HEK293T (cell line): ENCODE data around the gene RTN1.

Experiments
- CTCF ChIA-PET: fragments of 350-600 bp; formaldehyde crosslinking; extraction: SDS; loops from one replicate; lab custom pipeline; 2021; ENCODE audit warnings: antibody characterized with exemption, inconsistent platforms; lab: Yijun Ruan, JAX
- POLR2A ChIA-PET: fragments of 350-600 bp; formaldehyde crosslinking; extraction: SDS; loops from one replicate; lab custom pipeline; 2020; ENCODE audit warnings: antibody characterized with exemption, inconsistent platforms; lab: Yijun Ruan, JAX
- DNase-seq: peaks from one replicate; pipeline ENCODE4 v3.0.0; 2012; ENCODE audit warnings: mixed read lengths; ENCODE audit errors: extremely low spot score
- ARNT ChIP-seq: fragments of 450-650 bp; IDR thresholded peaks from 2 replicates; pipeline ENCODE4 v1.6.1; 2017; ENCODE audit warnings: mild to moderate bottlenecking
- BHLHE40 ChIP-seq: fragments of 450-650 bp; IDR thresholded peaks from 2 replicates; pipeline ENCODE4 v1.6.1; 2016; ENCODE audit warnings: mild to moderate bottlenecking, moderate library complexity, borderline replicate concordance
- CTBP1 ChIP-seq: fragments of 450-650 bp; IDR thresholded peaks from 2 replicates; pipeline ENCODE4 v1.6.1; 2016; ENCODE audit warnings: borderline replicate concordance
- ELF4 ChIP-seq: fragments of 450-650 bp; IDR thresholded peaks from 2 replicates; pipeline ENCODE4 v1.6.1; 2017; ENCODE audit warnings: antibody characterized with exemption
- FOXA1 ChIP-seq: fragments of 450-650 bp; IDR thresholded peaks from 2 replicates; pipeline ENCODE4 v1.6.1; 2016; ENCODE audit warnings: mild to moderate bottlenecking
- FOXK2 ChIP-seq: fragments of 450-650 bp; IDR thresholded peaks from 2 replicates; pipeline ENCODE4 v1.6.1; 2016; ENCODE audit warnings: mild to moderate bottlenecking
- FOXM1 ChIP-seq: fragments of 450-650 bp; IDR thresholded peaks from 2 replicates; pipeline ENCODE4 v1.6.1; 2017; ENCODE audit warnings: mild to moderate bottlenecking, borderline replicate concordance
- HDGF ChIP-seq: fragments of 450-650 bp; IDR thresholded peaks from 2 replicates; pipeline ENCODE4 v1.6.1; 2017; ENCODE audit warnings: antibody characterized with exemption, borderline replicate concordance
- L3MBTL2 ChIP-seq: fragments of 450-650 bp; conservative IDR thresholded peaks from 2 replicates; pipeline ENCODE4 v1.6.1; 2016; ENCODE audit warnings: mild to moderate bottlenecking
- LEF1 ChIP-seq: fragments of 450-650 bp; IDR thresholded peaks from 2 replicates; pipeline ENCODE4 v1.6.1; 2017; ENCODE audit warnings: mild to moderate bottlenecking, borderline replicate concordance
- NFRKB ChIP-seq: fragments of 450-650 bp; IDR thresholded peaks from 2 replicates; pipeline ENCODE4 v1.6.1; 2016; ENCODE audit warnings: mild to moderate bottlenecking, moderate library complexity
- SP1 ChIP-seq: fragments of 450-650 bp; IDR thresholded peaks from 2 replicates; pipeline ENCODE4 v1.6.1; 2017
- SUZ12 ChIP-seq: fragments of 450-650 bp; IDR thresholded peaks from 2 replicates; pipeline ENCODE4 v1.6.1; 2016; ENCODE audit warnings: mild to moderate bottlenecking
- TARDBP ChIP-seq: fragments of 450-650 bp; IDR thresholded peaks from 2 replicates; pipeline ENCODE4 v1.6.1; 2016
- ZNF384 ChIP-seq: fragments of 450-650 bp; IDR thresholded peaks from 2 replicates; pipeline ENCODE4 v1.6.1; 2016
- TF ChIP-seq, protein P1 (sequence below): fragments of 450-650 bp; IDR thresholded peaks from 2 replicates; pipeline ENCODE4 v1.6.1; 2016

RTN1 gene

DNA sequence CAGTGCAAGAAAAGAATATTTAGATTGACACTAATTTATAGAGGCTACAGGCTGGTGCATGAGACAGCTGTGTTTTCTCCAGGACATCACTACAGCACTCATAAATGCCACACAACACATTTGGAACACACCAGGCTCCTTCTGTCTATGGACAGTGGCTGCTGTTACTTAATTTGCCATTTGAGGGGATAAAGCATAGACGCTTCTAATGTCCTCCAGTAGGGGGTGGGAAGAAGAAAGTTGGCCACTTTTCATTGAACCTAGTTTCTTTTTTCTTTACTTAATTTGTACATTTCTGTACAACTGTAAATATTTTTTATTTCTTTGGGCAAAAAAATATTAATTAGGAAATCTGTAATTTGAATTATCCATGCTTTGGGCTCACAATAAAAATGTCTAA, 12.4 kb upstream of the RTN1 start:
- POLR2A ChIA-PET = no interaction called here
- no peak for TF ChIP-seq HDGF
- no peak for TF ChIP-seq SUZ12
- TF ChIP-seq ARNT = no peak
- no peak for TF ChIP-seq SP1
- TF ChIP-seq, protein P1, sequence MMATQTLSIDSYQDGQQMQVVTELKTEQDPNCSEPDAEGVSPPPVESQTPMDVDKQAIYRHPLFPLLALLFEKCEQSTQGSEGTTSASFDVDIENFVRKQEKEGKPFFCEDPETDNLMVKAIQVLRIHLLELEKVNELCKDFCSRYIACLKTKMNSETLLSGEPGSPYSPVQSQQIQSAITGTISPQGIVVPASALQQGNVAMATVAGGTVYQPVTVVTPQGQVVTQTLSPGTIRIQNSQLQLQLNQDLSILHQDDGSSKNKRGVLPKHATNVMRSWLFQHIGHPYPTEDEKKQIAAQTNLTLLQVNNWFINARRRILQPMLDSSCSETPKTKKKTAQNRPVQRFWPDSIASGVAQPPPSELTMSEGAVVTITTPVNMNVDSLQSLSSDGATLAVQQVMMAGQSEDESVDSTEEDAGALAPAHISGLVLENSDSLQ = no peak
- TF ChIP-seq NFRKB = no peak
- no peak for TF ChIP-seq FOXK2
- TF ChIP-seq ZNF384 = no peak
- no peak for TF ChIP-seq TARDBP
- no peak for TF ChIP-seq L3MBTL2
- no peak for TF ChIP-seq FOXM1
- TF ChIP-seq BHLHE40 = no peak
- CTCF ChIA-PET = interaction anchor here (0.9 kb wide), 1 partner anchor 13 kb away, joined by 3 read pairs; no protein-coding TSS in a partner anchor
- DNase-seq = peak; percentile 37

DNA sequence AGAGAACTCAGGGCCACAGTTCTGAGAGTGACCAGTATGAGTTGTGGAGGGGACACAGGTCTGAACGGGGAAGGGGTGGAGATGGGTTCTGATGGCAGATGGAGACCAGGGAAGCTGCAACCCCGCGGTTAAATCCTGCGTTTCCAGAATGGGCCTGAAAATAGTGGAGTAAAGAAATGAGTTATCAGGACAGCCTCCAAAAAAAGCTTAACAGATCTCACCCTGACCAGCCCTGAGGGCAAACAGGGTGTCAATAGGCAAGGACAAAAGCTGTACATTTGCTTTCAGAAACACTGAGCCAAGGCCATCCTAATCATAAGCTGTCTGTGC, 555 bp upstream of the RTN1 start:
- ChIA-PET CTCF (interaction anchor here (0.9 kb wide), 1 partner anchor 27 kb away, joined by 3 read pairs; no protein-coding TSS in a partner anchor), POLR2A (interaction anchor here (1.2 to 1.4 kb wide), 2 partner anchors 23 to 387 kb away, joined by 3 to 5 read pairs; partner anchors contain the start of genes JKAMP and L3HYPDH)
- TF ChIP-seq L3MBTL2 (no peak; the same call in 1 of the 2 replicates), HDGF (no peak), BHLHE40 (no peak), FOXK2 (no peak), NFRKB (no peak), ELF4 (no peak), CTBP1 (no peak), ARNT (no peak), SP1 (no peak), TARDBP (no peak), ZNF384 (no peak), LEF1 (no peak), FOXA1 (no peak)
- TF ChIP-seq, protein P1 = no peak
- no peak for DNase-seq

DNA sequence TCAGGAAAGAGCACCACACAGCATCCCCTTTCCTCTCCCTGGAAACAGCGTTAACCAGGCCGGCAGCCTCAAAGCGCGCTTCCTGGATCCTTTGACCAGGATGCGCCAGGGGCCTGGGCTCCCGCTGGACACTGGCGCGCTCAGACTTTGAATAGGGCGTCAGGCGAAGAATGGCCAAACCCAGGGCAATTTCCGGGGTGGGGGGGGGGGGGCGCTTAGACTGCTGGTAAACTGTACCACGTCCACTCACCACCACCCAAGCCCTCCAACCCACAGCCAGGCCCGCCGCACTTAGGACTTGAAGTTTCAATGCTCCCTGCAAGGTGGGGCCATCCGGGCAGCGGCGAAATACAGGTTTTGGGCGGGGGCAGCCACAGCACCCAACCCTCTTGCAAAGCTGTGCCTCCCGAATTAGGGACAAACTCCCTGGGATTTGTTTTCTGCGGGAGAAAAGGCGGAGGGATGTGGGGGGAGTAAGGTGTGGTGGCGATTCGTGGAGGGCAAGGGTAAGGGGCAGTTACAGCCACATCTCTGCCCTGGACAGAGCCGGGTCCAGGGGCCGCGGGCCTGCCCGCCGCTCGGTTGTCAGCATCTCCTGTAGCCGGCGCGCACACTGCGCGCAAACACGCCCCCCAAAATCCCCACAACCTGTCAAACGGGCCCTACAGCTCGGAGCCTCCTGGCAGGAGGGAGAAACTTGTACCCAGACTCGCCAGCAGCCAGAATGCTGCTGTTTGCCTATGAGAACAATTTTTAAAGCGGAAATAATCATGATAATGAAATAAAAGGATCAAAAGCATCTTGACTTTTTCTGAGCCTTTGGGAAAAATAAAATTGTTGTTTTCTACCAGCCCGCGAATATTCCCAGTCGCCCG, 958 bp downstream of the RTN1 start:
- DNase-seq = no peak
- TF ChIP-seq SP1 (no peak), ZNF384 (no peak), NFRKB (no peak), BHLHE40 (no peak), CTBP1 (no peak), LEF1 (no peak), FOXK2 (no peak), FOXA1 (no peak), HDGF (no peak), ARNT (no peak), FOXM1 (no peak), ELF4 (no peak), TARDBP (no peak), SUZ12 (no peak)
- ChIA-PET CTCF (interaction anchor here (1.7 kb wide), 1 partner anchor 28 kb away, joined by 4 read pairs; no protein-coding TSS in a partner anchor), POLR2A (no interaction called here)

DNA sequence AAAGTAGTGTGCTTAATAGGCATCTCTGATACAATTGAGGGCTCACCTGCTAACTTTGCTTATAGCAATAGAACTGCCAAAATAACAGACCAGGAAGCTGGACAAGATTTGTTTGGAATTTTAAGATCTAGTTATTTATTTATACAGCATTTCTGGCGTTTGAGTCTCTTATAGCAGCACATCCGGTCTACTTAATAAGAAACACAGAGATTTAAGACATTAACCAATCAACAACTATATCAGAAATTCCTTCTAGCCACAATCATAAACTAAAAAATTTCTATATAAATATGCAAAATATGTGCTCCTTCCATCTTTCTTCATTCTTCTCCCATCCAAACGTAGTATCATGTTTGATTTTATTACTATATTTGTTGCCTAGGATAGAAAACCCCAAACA, 2.6 kb downstream of the RTN1 start:
- DNase-seq = no peak
- TF ChIP-seq ZNF384 = no peak
- no peak for TF ChIP-seq FOXM1
- no peak for TF ChIP-seq SUZ12
- no peak for TF ChIP-seq L3MBTL2
- no peak for TF ChIP-seq FOXA1
- TF ChIP-seq ELF4 = no peak
- TF ChIP-seq, protein P1 = no peak
- no peak for TF ChIP-seq BHLHE40
- no peak for TF ChIP-seq TARDBP
- TF ChIP-seq LEF1 = no peak
- CTCF ChIA-PET = no interaction called here
- POLR2A ChIA-PET = no interaction called here

DNA sequence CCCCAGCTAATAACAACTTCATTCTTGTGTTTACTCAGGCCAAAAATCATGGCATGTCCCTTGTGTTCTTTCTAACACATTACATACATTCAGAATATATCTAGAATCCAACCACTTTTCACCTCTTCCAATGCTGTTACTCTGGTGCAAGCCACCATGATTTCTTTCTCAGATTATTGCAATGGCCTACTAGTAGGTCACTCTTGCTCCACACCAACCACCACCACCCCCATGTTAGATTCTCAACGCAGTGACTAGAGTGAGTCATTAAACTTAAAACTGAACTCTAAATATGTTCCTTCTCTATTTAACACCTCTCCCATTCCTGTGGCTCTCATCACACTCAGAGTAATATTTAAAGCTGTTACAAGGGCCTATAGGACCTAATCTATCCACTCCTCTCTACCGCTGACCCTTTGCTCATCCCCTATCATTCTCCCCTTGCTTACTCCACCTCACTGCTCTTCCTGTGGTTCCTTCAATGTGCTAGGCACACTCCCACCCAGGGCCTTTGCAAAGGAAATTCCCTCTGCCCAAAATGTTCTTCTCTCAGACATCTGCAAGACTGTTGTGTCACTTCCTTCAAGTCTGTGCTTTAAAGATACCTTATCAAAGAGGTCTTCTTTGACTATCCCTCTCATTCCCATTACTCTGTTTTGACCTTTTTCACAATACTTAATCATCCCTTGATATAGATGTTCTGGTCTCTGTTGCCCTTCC, 6.6 kb downstream of the RTN1 start:
- TF ChIP-seq TARDBP (no peak), SUZ12 (no peak), FOXM1 (no peak), BHLHE40 (no peak), ARNT (no peak), FOXK2 (no peak), LEF1 (no peak), HDGF (no peak), SP1 (no peak), ZNF384 (no peak), ELF4 (no peak), L3MBTL2 (no peak), FOXA1 (no peak), NFRKB (no peak), CTBP1 (no peak)
- TF ChIP-seq, protein P1 = no peak
- ChIA-PET POLR2A (no interaction called here), CTCF (no interaction called here)
- DNase-seq = no peak
